H1 (cell line): ENCODE results near the gene ZNF555. TPM values are rescaled to one million over a fixed set of nuclear protein-coding genes. Genes with fewer than 3 reads are reported as not detected.

Experiments
- CTCF ChIA-PET: fragments of 300-600 bp; sonication (Branson Sonifier 250); formaldehyde crosslinking; loops from one replicate; lab custom pipeline; 2021; ENCODE audit not compliant: partially characterized antibody; lab: Charles Lee
- POLR2A ChIA-PET: fragments of 300-600 bp; sonication (Branson Sonifier 250); formaldehyde crosslinking; loops from one replicate; lab custom pipeline; 2021; ENCODE audit warnings: inconsistent platforms; ENCODE audit not compliant: partially characterized antibody; lab: Charles Lee
- DNase-seq, 2 experiments: peaks; one replicate each; pipeline versions ENCODE4 v3.0.0 to v3.0.0-alpha.2; 2010 to 2022; ENCODE audit warnings: low spot score in 2 of 2, low read depth in 1 of 2, mixed read lengths in 1 of 2
- FAIRE-seq: peaks from 2 replicates; lab custom pipeline; 2011; peaks lifted over from hg19 to GRCh38; lab: Jason Lieb, UNC
- H2AFZ ChIP-seq: 2 replicates; pipeline ENCODE4 v1.8.1; 2012; ENCODE audit warnings: low read length, inconsistent platforms
- H2AK5ac ChIP-seq: 2 replicates; pipeline ENCODE4 v1.6.1; 2013; ENCODE audit warnings: low read depth, low read length
- H2BK120ac ChIP-seq: replicated peaks from 2 replicates; pipeline ENCODE3; 2013; ENCODE audit warnings: low read depth, low read length, inconsistent platforms
- H2BK12ac ChIP-seq: 2 replicates; pipeline ENCODE4 v1.6.1; 2013; ENCODE audit warnings: low read depth, low read length
- H2BK15ac ChIP-seq: 2 replicates; pipeline ENCODE4 v1.6.1; 2013; ENCODE audit warnings: low read length
- H2BK20ac ChIP-seq: 2 replicates; pipeline ENCODE4 v1.6.1; 2013; ENCODE audit warnings: low read length
- H2BK5ac ChIP-seq: 2 replicates; pipeline ENCODE4 v1.6.1; 2013; ENCODE audit warnings: low read depth, low read length
- H3K14ac ChIP-seq: 2 replicates; pipeline ENCODE4 v1.6.1; 2013; ENCODE audit warnings: inconsistent platforms; ENCODE audit not compliant: insufficient read length
- H3K18ac ChIP-seq: 2 replicates; pipeline ENCODE4 v1.6.1; 2013; ENCODE audit warnings: low read length; ENCODE audit errors: extremely low read depth
- H3K23ac ChIP-seq: 2 replicates; pipeline ENCODE4 v1.6.1; 2013; ENCODE audit warnings: inconsistent platforms; ENCODE audit not compliant: insufficient read length
- H3K23me2 ChIP-seq: 2 replicates; pipeline ENCODE4 v1.6.1; 2013; ENCODE audit warnings: low read depth, low read length
- H3K27ac ChIP-seq: 2 replicates; pipeline ENCODE4 v1.6.1; 2011; ENCODE audit warnings: low read depth, low read length, inconsistent platforms
- H3K27me3 ChIP-seq, 4 experiments: replicated peaks in 1 of 4; 1 replicate in 1 of 4; 2 replicates in 3 of 4; pipeline versions ENCODE4 v1.6.1 to v1.8.1; 2011 to 2013; ENCODE audit warnings: low read length in 3 of 4, mild to moderate bottlenecking in 3 of 4, inconsistent platforms in 2 of 4, mixed read lengths in 2 of 4, moderate library complexity in 1 of 4; ENCODE audit not compliant: control insufficient read depth in 3 of 4, insufficient read depth in 3 of 4; ENCODE audit errors: extremely low read depth in 1 of 4
- H3K36me3 ChIP-seq, 4 experiments: 2 replicates each; pipeline versions ENCODE4 v1.6.1 to v1.8.1; 2011 to 2013; ENCODE audit warnings: mild to moderate bottlenecking in 4 of 4, low read length in 3 of 4, moderate library complexity in 2 of 4, control low read depth in 1 of 4, inconsistent platforms in 1 of 4; ENCODE audit not compliant: insufficient read depth in 4 of 4, control insufficient read depth in 2 of 4
- H3K4ac ChIP-seq: replicated peaks from 2 replicates; pipeline ENCODE3; 2013; ENCODE audit warnings: low read length, low read depth, mixed read lengths, inconsistent platforms; ENCODE audit not compliant: insufficient read length
- H3K4me1 ChIP-seq, 4 experiments: replicated peaks in 1 of 4; 1 replicate in 1 of 4; 2 replicates in 3 of 4; pipeline versions ENCODE4 v1.6.1 to v1.8.1; 2011 to 2013; ENCODE audit warnings: low read length in 3 of 4, inconsistent platforms in 2 of 4, mixed read lengths in 1 of 4; ENCODE audit not compliant: insufficient read depth in 4 of 4, control insufficient read depth in 3 of 4
- H3K4me2 ChIP-seq, 2 experiments: 2 replicates each; pipeline versions ENCODE4 v1.6.1 to v1.8.1; 2011 to 2013; ENCODE audit warnings: low read depth in 2 of 2, low read length in 2 of 2, control low read depth in 1 of 2, inconsistent platforms in 1 of 2, mild to moderate bottlenecking in 1 of 2; ENCODE audit not compliant: insufficient read depth in 1 of 2
- H3K4me3 ChIP-seq, 4 experiments: fragments of 200-600, 300-600 bp in 1 of 4; sonication (generic), shearing (Covaris generic), sonication (Bioruptor Twin) in 1 of 4; 2 replicates each; pipeline versions ENCODE4 v1.5.1 to v1.8.1; 2011 to 2016; ENCODE audit warnings: low read length in 4 of 4, low read depth in 3 of 4, control low read depth in 2 of 4, inconsistent platforms in 2 of 4, mild to moderate bottlenecking in 2 of 4, mixed read lengths in 1 of 4, moderate library complexity in 1 of 4; ENCODE audit not compliant: insufficient read depth in 2 of 4; ENCODE audit errors: extremely low read depth in 1 of 4
- H3K56ac ChIP-seq: replicated peaks from 2 replicates; pipeline ENCODE3; 2013; ENCODE audit warnings: low read depth, mild to moderate bottlenecking, mixed read lengths, low read length, inconsistent platforms; ENCODE audit not compliant: insufficient read length
- H3K79me1 ChIP-seq: 2 replicates; pipeline ENCODE4 v1.6.1; 2013; ENCODE audit warnings: low read depth, low read length, control low read depth
- H3K79me2 ChIP-seq, 2 experiments: 2 replicates each; pipeline versions ENCODE4 v1.6.1 to v1.8.1; 2012 to 2013; ENCODE audit warnings: low read length in 2 of 2, mild to moderate bottlenecking in 2 of 2, inconsistent platforms in 1 of 2; ENCODE audit not compliant: insufficient read depth in 2 of 2, control insufficient read depth in 1 of 2
- H3K9ac ChIP-seq, 4 experiments: replicated peaks in 1 of 4; 1 replicate in 1 of 4; 2 replicates in 3 of 4; pipeline versions ENCODE4 v1.6.1 to v1.8.1; 2011 to 2013; ENCODE audit warnings: low read depth in 3 of 4, low read length in 3 of 4, control low read depth in 2 of 4, mild to moderate bottlenecking in 2 of 4, moderate library complexity in 2 of 4, inconsistent platforms in 1 of 4; ENCODE audit errors: extremely low read depth in 1 of 4
- H3K9me3 ChIP-seq, 2 experiments: 2 replicates each; pipeline versions ENCODE4 v1.6.1 to v1.8.1; 2012 to 2013; ENCODE audit warnings: mild to moderate bottlenecking in 2 of 2, moderate library complexity in 2 of 2, control low read depth in 1 of 2, inconsistent platforms in 1 of 2, low read depth in 1 of 2, low read length in 1 of 2, mixed read lengths in 1 of 2; ENCODE audit not compliant: insufficient read depth in 2 of 2
- H4K20me1 ChIP-seq, 2 experiments: replicated peaks in 1 of 2; 2 replicates each; pipeline versions ENCODE3 to v1.8.1; 2011 to 2013; ENCODE audit warnings: inconsistent platforms in 2 of 2, low read length in 2 of 2, mild to moderate bottlenecking in 1 of 2; ENCODE audit not compliant: insufficient read depth in 2 of 2, control insufficient read depth in 1 of 2
- H4K5ac ChIP-seq: 2 replicates; pipeline ENCODE4 v1.6.1; 2013; ENCODE audit warnings: low read length, low read depth, mixed read lengths, inconsistent platforms; ENCODE audit not compliant: insufficient read length
- H4K8ac ChIP-seq: 2 replicates; pipeline ENCODE4 v1.8.0; 2013; ENCODE audit warnings: mild to moderate bottlenecking, moderate library complexity, low read length, inconsistent platforms; ENCODE audit not compliant: insufficient read depth; ENCODE audit errors: extremely low read depth
- H4K91ac ChIP-seq: replicated peaks from 2 replicates; pipeline ENCODE3; 2013; ENCODE audit warnings: low read length, mixed read lengths, inconsistent platforms; ENCODE audit not compliant: insufficient read length
- BACH1 ChIP-seq: IDR thresholded peaks from 2 replicates; pipeline ENCODE4 v1.6.1; 2012; ENCODE audit warnings: low read length, improper control_type of control experiment
- CBX8 ChIP-seq: fragments of 300-800, 300-1000 bp; sonication (generic); IDR thresholded peaks from 2 replicates; pipeline ENCODE4 v1.7.1; 2016; ENCODE audit warnings: low read depth, low read length, borderline replicate concordance
- KDM1A ChIP-seq: fragments of 200-600, 300-600 bp; sonication (generic); IDR thresholded peaks from 2 replicates; pipeline ENCODE4 v1.7.1; 2016; ENCODE audit warnings: mild to moderate bottlenecking, low read length, borderline replicate concordance
- WGBS, 2 experiments: shearing (Covaris generic) in 1 of 2; methylation state at CpG; one replicate each; pipeline versions ENCODE4 v1.1.6 to v1.1.7; 2013 to 2015; ENCODE audit warnings: low lambda C conversion rate in 2 of 2, mixed read lengths in 2 of 2, inconsistent platforms in 1 of 2, low coverage in 1 of 2, missing lambda C conversion rate in 1 of 2; ENCODE audit not compliant: insufficient replicate concordance in 2 of 2, insufficient coverage in 1 of 2, insufficient read length in 1 of 2; ENCODE audit errors: extremely low coverage in 1 of 2, missing lambda C conversion rate in 1 of 2; 5-methylcytosine and 5-hydroxymethylcytosine counted together
- polyA plus RNA-seq, 7 experiments: library from polyadenylated mRNA; depleted of rRNA in 3 of 7; stranded (reverse) in 5 of 7; unstranded in 2 of 7; fragments of >200 nt in 5 of 7; fragments of 200-250 nt in 2 of 7; gene quantifications; 1 replicate in 5 of 7; 2 replicates in 1 of 7; 4 replicates in 1 of 7; pipeline versions ENCODE4 v1.2.1 to v1.2.3, GENCODE V29; 2011 to 2013; ENCODE audit warnings: missing spikeins in 2 of 7, mixed read lengths in 2 of 7
- total RNA-seq: library from RNA; stranded (reverse); fragmentation: NEBNext Ultra II Directional; extraction: Animal tissue kit (Norgen Biotek cat#: 25700); gene quantifications from 2 replicates; pipeline ENCODE4 v1.2.1, GENCODE V29; 2021

ZNF555 gene
- total and polyA plus RNA-seq, 2 of the 8 experiments (the other 6 are each of a cell fraction or from before 2014, with no cell fraction given) = 1.6 to 5.7 TPM

DNA sequence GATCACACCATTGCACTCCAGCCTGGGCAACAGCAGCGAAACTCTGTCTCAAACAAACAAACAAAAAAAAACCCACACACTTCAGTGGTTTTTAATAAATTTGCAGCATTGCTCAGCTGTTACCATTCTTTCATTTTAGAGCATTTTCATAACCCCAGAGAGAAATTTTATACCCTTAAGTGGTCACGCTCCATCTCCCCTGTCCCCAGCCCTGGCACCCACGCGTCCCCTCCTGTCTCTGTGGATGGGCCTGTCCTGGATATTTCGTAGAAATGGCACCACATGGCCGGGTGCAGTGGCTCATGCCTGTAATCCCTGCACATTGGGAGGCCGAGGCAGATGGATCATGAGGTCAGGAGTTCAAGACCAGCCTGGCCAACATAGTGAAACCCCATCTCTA lies 48.1 kb upstream of the ZNF555 start:
- Histone ChIP-seq H3K4me3 (no peak overlapping the region), H3K18ac (no peak overlapping the region), H3K56ac (no peak overlapping the region), H3K79me1 (peaks cover 10% of the 10 kb centered on the region), H3K36me3 (peaks cover 23 to 66% (median 51%) of the 10 kb centered on the region in 4 experiments), H3K14ac (no peak overlapping the region), H2BK20ac (no peak overlapping the region), H4K8ac (no peak overlapping the region), H2AFZ (no peak overlapping the region), H2BK15ac (no peak overlapping the region), H2AK5ac (no peak overlapping the region), H3K9ac (no peak overlapping the region), H3K4ac (no peak overlapping the region), H3K27ac (no peak overlapping the region), H3K4me2 (no peak overlapping the region), H2BK120ac (no peak overlapping the region), H3K79me2 (peaks cover 0 to 20% of the 10 kb centered on the region in 2 experiments; a peak in 2 of 4 replicates), H2BK5ac (no peak overlapping the region), H4K20me1 (peaks cover 2 to 28% of the 10 kb centered on the region in 2 experiments), H3K9me3 (no peaks in the 10 kb centered on the region), H4K91ac (no peak overlapping the region), H3K27me3 (no peaks in the 10 kb centered on the region; a peak in 1 of 7 replicates), H2BK12ac (no peak overlapping the region), H3K4me1 (no peaks in the 10 kb centered on the region; a peak in 1 of 7 replicates), H4K5ac (no peak overlapping the region), H3K23ac (no peak overlapping the region), H3K23me2 (no peaks in the 10 kb centered on the region)
- FAIRE-seq (no peak), DNase-seq (no peak)
- TF ChIP-seq CBX8 = no peak
- no peak for TF ChIP-seq KDM1A
- no peak for TF ChIP-seq BACH1
- ChIA-PET CTCF (interaction anchor here (0.9 kb wide), 1 partner anchor 145 kb away, joined by 4 read pairs; no protein-coding TSS in a partner anchor), POLR2A (interaction anchor here (1.2 kb wide), 1 partner anchor 18 kb away, joined by 3 read pairs; no protein-coding TSS in a partner anchor)
- WGBS, 2 experiments = 94% methylated on average over 7 of the region's 7 CpGs; no CpG with 5 or more reads in 1 of the 2 experiments
